Ureter (tissue), 1 donor: Measurements from ENCODE around the gene SVOPL. TPM values are rescaled to one million over a fixed set of nuclear protein-coding genes. Genes with fewer than 3 reads are reported as not detected.
"Not testable (repeated sequence)": the region's sequence is repeated elsewhere in the genome, so short reads cannot be mapped to it uniquely, and the experiment has no call there.

Experiments
- DNase-seq: peaks from one replicate; pipeline ENCODE4 v3.0.0-alpha.2; 2020; ENCODE audit warnings: low spot score
- total RNA-seq: library from RNA; stranded (reverse); gene quantifications from one replicate; pipeline ENCODE4 v1.2.4, GENCODE V29; 2023
- donor health status: DM: yes; HTN: yes; CAD: no.

The SVOPL gene
- total RNA-seq, 1 donor from 2014 or later = 2.1 TPM

- no peak for DNase-seq
These were observed 1.5 kb downstream of the SVOPL start for GRCh38 chr7:138699661-138700060.

GRCh38 chr7:138698281-138698680 is 2.9 kb downstream of the SVOPL start:
- DNase-seq = no peak

GRCh38 chr7:138697535-138698182 is 3.5 kb downstream of the SVOPL start:
- DNase-seq = no peak

- not testable (repeated sequence) for DNase-seq
These were observed 5.4 kb downstream of the SVOPL start for GRCh38 chr7:138695776-138696175.

DNA sequence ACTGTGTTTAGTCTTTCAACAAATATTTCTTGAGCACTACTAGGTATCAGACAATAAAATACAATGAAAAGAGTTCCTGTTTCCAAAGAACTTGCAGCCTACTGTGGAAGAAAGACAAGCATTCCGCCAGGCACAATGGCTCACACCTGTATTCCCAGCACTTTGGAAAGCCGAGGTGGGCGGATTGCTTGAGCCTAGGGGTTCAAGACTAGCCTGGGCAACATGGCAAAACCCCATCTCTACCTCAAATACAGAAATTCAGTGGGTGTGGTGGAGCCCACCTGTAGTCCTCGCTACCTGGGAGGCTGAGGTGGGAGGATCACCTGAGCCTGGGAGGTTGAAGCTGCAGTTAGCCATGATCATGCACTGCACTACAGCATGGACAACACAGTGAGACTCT is 6.1 kb downstream of the SVOPL start:
- DNase-seq = no peak

DNA sequence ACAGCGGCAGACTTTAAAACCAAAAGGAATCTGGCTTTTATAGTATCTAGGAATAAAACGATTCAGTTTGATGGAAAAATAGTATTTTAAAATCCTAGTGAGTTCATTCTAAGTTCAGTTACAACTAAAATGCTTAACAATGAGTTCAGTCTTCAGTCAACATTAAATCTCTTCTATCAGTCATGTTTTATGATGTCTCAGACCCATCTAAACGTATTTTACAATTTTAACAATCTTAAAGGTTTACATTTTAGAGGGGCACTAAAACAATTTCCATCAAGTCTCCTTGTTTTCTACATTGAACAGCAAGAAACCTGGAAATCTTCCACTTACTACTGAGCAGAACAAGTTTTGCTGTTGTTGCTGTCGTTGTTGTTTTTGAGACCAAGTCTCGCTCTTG is 10.0 kb downstream of the SVOPL start:
- DNase-seq = no peak

GRCh38 chr7:138690495-138690894 is 10.7 kb downstream of the SVOPL start:
- no peak for DNase-seq

GRCh38 chr7:138688037-138688436 is 13.1 kb downstream of the SVOPL start:
- not testable (repeated sequence) for DNase-seq

DNA sequence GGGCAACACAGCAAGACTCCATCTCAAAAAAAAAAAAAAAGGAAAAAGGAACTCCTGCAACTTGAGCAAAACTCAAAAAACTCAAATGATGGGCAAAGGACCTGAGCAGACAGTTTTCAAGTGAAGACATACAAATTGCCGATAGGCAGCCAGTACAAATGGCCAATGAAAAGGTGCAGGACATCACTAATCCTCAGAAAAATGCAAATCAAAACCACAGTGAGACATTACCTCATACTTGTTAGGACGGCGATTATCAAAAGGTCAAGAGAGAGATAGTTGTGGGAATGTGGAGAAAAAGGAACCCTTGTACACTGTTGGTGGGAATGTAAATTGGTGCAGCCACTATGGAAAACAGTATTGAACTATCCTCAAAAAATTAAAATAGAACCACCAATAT is 16.8 kb downstream of the SVOPL start:
- no peak for DNase-seq

GRCh38 chr7:138679793-138680192 is 21.4 kb downstream of the SVOPL start:
- no peak for DNase-seq

DNA sequence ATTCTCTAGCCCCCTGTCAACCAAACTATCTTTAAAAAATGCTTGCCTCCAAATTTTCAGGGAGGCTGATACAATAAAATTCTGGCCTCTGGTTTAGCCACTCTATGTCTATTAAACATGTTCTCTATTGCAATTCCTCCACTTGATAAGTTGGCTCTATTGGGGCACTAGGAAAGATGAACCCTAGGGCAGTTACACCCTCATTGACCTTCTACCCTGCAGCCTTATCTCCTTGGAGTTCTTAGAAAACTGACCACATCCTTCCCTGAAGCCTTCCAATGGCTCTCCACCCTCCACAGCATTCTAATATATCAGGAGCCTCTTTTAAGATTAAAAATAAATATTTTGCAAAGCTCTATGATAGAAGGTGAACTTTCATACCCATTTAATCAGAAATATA is 30.6 kb downstream of the SVOPL start:
- DNase-seq = no peak

- no peak for DNase-seq
These were observed 31.8 kb downstream of the SVOPL start for GRCh38 chr7:138669364-138669763.

- DNase-seq = no peak
These were observed 32.2 kb downstream of the SVOPL start for GRCh38 chr7:138668946-138669345.

- no peak for DNase-seq
These were observed 32.9 kb downstream of the SVOPL start for GRCh38 chr7:138668229-138668596.

GRCh38 chr7:138667535-138668228 is 33.5 kb downstream of the SVOPL start:
- no peak for DNase-seq

DNA sequence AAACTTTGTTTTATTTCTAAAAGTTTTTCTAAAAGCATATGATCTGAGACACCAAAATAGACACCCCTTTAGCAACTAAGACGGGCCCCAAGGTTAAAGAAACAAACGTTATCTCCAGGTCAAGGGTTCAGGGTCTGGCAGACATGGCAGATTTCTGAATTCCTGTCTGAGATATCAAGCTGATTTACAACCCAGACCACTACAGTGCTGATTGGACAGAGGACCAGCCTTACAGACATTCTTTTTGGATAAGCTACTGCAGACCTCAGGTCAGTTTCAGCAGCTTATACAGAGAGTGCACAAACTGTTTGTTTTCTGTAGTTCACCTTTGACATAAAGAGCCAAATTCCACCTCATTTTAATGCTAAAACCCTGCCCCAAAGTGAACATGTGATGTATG is 34.8 kb downstream of the SVOPL start:
- DNase-seq = no peak

DNA sequence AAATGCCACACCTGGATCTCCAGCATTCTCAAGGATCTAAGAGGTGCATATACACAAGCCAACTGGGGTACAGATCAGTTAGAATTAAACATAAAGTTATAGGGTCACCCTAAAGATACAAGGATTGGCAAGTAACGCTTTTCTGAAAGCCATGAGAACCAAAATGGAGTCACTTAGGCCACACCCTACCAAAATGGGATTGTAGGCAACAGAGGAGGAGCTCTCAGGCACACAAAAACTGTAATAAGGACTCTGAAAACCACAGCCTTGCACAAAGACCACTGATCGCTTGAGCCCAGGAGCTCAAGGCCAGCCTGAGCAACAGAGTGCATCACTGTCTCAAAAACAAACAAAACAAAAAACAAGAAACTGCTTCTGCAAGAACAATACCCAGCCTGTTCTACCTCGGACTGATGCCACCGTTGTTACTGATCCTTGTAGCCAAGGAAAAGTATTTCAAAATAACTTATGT is 35.5 kb downstream of the SVOPL start:
- no peak for DNase-seq

GRCh38 chr7:138665249-138665648 is 35.9 kb downstream of the SVOPL start:
- no peak for DNase-seq

- no peak for DNase-seq
These were observed 37.1 kb downstream of the SVOPL start for GRCh38 chr7:138663725-138664710.

DNA sequence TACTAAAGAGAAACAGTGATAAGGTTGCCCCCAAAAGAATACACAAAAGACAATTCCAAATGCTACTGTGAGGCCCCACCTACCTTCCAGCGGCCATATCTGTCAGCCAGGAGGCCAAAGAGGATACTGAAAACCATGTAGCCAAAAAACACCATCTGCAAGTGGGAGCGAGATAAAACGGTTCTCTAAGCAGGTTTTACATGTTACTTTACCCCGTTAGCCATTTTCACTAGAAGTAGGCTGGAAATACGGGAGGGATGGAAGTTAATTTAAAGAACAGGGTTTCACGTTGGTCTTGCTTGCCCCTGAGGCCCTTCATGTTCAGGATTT is 38.2 kb downstream of the SVOPL start:
- DNase-seq = no peak

- no peak for DNase-seq
These were observed 38.8 kb downstream of the SVOPL start for GRCh38 chr7:138662076-138662990.
